Heart left ventricle (tissue), 13 donors: ENCODE results near the gene CDC20.

Source experiments
- POLR2A ChIP-seq, 2 donors: fragments of 450-650 bp; IDR thresholded peaks; one replicate each; pipeline ENCODE4 v1.6.1; 2017; ENCODE audit warnings: antibody characterized with exemption in 2 of 2, mild to moderate bottlenecking in 2 of 2, moderate library complexity in 2 of 2
- TF ChIP-seq, protein P1 (sequence below), 12 donors: fragments of 200-600 bp; sonication (generic) in 4 of 12; IDR thresholded peaks; one replicate each; pipeline versions ENCODE4 v1.5.0 to v1.8.0; 2018 to 2022; ENCODE audit warnings: antibody characterized with exemption in 12 of 12, mild to moderate bottlenecking in 5 of 12
- donor health status: ischemic (EF 13 %, LVEDD 7.1; RV severe dilation, severe dysfunction).
- donor health status: DM: no; HTN: yes; CAD: no.
- donor health status: DM: no; HTN: no; CAD: no.
- donor health status: ischemic (EF 25% LVEDD 6.9; RV normal size, moderate dysfunction).
- donor health status: ischemic (EF 25% LVEDD 5.7; RV mildly dilated, moderate dysfunction).
- donor health status: ischemic (EF 35%, LVEDD 5.7; RV mildly dilated, moderate dysfunction).
- donor health status: nonischemic (EF 11% LVEDD 7.7; RV severe dilation, severe dysfunction).
- donor health status: DM: yes; HTN: yes; CAD: no.
- donor health status: PGD.
- donor health status: ischemic (EF 29% LVEDD 5.4; RV normal size, mild dysfunction).
- donor health status: nonischemic (EF 23%, LVEDD 6.1; RV moderate dilation, normal function).

DNA sequence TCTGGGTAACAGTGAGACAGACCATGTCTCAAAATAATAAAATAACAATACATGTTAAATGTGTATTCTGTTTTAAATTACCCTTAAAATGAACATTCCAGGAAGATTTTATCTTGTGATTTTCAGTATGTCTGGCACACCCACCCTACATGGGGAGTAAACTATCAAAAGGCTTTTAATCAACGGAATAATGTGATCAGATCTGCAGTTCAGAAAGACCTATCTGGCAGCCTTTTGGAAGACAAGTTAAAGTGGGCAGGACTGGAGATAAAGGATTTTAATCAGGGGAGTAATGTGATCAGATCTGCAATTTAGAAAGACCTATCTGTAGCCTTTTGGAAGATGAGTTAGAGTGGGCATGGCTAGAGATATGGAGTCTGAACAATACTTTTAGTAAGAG is 20.7 kb downstream of the CDC20 start:
- no peak for TF ChIP-seq POLR2A (IDR thresholded peaks at IDR 0.05)
- TF ChIP-seq, protein P1, sequence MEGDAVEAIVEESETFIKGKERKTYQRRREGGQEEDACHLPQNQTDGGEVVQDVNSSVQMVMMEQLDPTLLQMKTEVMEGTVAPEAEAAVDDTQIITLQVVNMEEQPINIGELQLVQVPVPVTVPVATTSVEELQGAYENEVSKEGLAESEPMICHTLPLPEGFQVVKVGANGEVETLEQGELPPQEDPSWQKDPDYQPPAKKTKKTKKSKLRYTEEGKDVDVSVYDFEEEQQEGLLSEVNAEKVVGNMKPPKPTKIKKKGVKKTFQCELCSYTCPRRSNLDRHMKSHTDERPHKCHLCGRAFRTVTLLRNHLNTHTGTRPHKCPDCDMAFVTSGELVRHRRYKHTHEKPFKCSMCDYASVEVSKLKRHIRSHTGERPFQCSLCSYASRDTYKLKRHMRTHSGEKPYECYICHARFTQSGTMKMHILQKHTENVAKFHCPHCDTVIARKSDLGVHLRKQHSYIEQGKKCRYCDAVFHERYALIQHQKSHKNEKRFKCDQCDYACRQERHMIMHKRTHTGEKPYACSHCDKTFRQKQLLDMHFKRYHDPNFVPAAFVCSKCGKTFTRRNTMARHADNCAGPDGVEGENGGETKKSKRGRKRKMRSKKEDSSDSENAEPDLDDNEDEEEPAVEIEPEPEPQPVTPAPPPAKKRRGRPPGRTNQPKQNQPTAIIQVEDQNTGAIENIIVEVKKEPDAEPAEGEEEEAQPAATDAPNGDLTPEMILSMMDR (IDR thresholded peaks at IDR 0.05): no peak
